ENCODE measurements around the gene TTC33.

DNA sequence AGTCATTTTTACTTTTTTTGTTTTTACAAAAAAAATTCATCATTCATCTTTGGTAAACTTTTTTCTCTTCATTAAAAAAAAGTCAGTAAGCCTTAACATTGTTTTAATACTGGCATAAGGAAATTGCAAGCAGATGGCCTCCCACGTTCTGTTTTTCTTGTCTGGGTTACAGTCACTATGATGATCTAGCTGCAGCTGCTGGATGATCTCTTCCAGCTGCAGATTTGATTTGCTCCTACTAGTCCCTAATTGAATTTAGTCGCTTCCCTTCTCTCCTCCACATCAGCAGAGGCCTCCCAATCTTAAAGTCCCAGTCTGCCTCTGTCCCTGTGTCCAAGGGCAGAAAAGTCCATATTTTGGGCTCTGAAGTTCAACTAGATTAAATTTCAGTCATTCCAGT lies 182.8 kb downstream of the TTC33 start:
- TF ChIP-seq, protein P1, sequence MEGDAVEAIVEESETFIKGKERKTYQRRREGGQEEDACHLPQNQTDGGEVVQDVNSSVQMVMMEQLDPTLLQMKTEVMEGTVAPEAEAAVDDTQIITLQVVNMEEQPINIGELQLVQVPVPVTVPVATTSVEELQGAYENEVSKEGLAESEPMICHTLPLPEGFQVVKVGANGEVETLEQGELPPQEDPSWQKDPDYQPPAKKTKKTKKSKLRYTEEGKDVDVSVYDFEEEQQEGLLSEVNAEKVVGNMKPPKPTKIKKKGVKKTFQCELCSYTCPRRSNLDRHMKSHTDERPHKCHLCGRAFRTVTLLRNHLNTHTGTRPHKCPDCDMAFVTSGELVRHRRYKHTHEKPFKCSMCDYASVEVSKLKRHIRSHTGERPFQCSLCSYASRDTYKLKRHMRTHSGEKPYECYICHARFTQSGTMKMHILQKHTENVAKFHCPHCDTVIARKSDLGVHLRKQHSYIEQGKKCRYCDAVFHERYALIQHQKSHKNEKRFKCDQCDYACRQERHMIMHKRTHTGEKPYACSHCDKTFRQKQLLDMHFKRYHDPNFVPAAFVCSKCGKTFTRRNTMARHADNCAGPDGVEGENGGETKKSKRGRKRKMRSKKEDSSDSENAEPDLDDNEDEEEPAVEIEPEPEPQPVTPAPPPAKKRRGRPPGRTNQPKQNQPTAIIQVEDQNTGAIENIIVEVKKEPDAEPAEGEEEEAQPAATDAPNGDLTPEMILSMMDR (conservative IDR thresholded peaks at IDR 0.05; ENCODE audit: low read length): no peak
- no peak for TF ChIP-seq EZH2phosphoT487 (IDR thresholded peaks at IDR 0.05; ENCODE audit: borderline replicate concordance)
